Ectodermal cell (in vitro differentiated cells): ENCODE measurements around the gene DYNLT2.

ENCODE experiments used
- H3K27ac ChIP-seq: 2 replicates; pipeline ENCODE4 v1.7.0; 2013; ENCODE audit warnings: mild to moderate bottlenecking, low read depth, low read length; ENCODE audit not compliant: insufficient read depth, poor library complexity, severe bottlenecking
- H3K27me3 ChIP-seq: 2 replicates; pipeline ENCODE4 v1.7.0; 2013; ENCODE audit warnings: mild to moderate bottlenecking, low read length; ENCODE audit not compliant: insufficient read depth, control insufficient read depth, poor library complexity, severe bottlenecking
- H3K36me3 ChIP-seq: one replicate; pipeline ENCODE4 v1.7.0; 2013; ENCODE audit warnings: low read length; ENCODE audit not compliant: control insufficient read depth, insufficient read depth
- H3K4me1 ChIP-seq: one replicate; pipeline ENCODE4 v1.7.0; 2013; ENCODE audit warnings: low read length; ENCODE audit not compliant: control insufficient read depth, insufficient read depth
- H3K4me3 ChIP-seq: 2 replicates; pipeline ENCODE4 v1.7.0; 2013; ENCODE audit warnings: low read depth, low read length, control low read depth; ENCODE audit not compliant: insufficient read depth
- H3K9me3 ChIP-seq: 2 replicates; pipeline ENCODE4 v1.7.0; 2013; ENCODE audit warnings: mild to moderate bottlenecking, low read length, moderate library complexity; ENCODE audit not compliant: control insufficient read depth
- WGBS, 2 experiments: methylation state at CpG; one replicate each; pipeline ENCODE4 v1.1.7; 2013; ENCODE audit warnings: missing lambda C conversion rate in 2 of 2; 5-methylcytosine and 5-hydroxymethylcytosine counted together

DYNLT2 gene

GRCh38 chr6:169783401-169783800 is 32.0 kb upstream of the DYNLT2 start:
- Histone ChIP-seq H3K27ac (no peak overlapping the region), H3K9me3 (no peaks in the 10 kb centered on the region), H3K4me3 (no peak overlapping the region), H3K4me1 (no peaks in the 10 kb centered on the region), H3K27me3 (no peaks in the 10 kb centered on the region), H3K36me3 (no peaks in the 10 kb centered on the region)
- 91 to 95% methylated on average over 9 of the region's 9 CpGs for whole genome bisulfite sequencing, 2 experiments

- WGBS, 2 experiments, result 95 to 97% methylated on average over 8 of the region's 8 CpGs
- Histone ChIP-seq H3K27me3 (no peaks in the 10 kb centered on the region), H3K4me3 (no peak overlapping the region), H3K36me3 (no peaks in the 10 kb centered on the region), H3K27ac (no peak overlapping the region), H3K9me3 (no peaks in the 10 kb centered on the region), H3K4me1 (no peaks in the 10 kb centered on the region)
Measured at GRCh38 chr6:169782966-169783365, 31.6 kb upstream of the DYNLT2 start.

GRCh38 chr6:169780571-169781091 is 29.3 kb upstream of the DYNLT2 start:
- 95% methylated on average over 11 of the region's 11 CpGs for WGBS, 2 experiments
- H3K27me3 ChIP-seq, result no peaks in the 10 kb centered on the region
- H3K4me1 ChIP-seq, result no peaks in the 10 kb centered on the region
- no peaks in the 10 kb centered on the region for H3K36me3 ChIP-seq
- H3K9me3 ChIP-seq, result no peaks in the 10 kb centered on the region
- H3K27ac ChIP-seq, result no peak overlapping the region
- no peak overlapping the region for H3K4me3 ChIP-seq

- H3K27me3 ChIP-seq, result no peaks in the 10 kb centered on the region
- no peak overlapping the region for H3K4me3 ChIP-seq
- WGBS, 2 experiments, result 91% methylated on average over 5 of the region's 5 CpGs
- no peaks in the 10 kb centered on the region for H3K9me3 ChIP-seq
- H3K27ac ChIP-seq, result no peak overlapping the region
- no peaks in the 10 kb centered on the region for H3K36me3 ChIP-seq
- H3K4me1 ChIP-seq, result no peaks in the 10 kb centered on the region
Measured at GRCh38 chr6:169779896-169780295, 28.5 kb upstream of the DYNLT2 start.

- Histone ChIP-seq H3K36me3 (no peaks in the 10 kb centered on the region), H3K4me3 (no peak overlapping the region), H3K9me3 (no peaks in the 10 kb centered on the region), H3K27me3 (no peaks in the 10 kb centered on the region), H3K27ac (no peak overlapping the region), H3K4me1 (no peaks in the 10 kb centered on the region)
- WGBS, 2 experiments, result 90 to 99% methylated on average over 8 of the region's 8 CpGs
Measured at GRCh38 chr6:169779092-169779815, 27.9 kb upstream of the DYNLT2 start.

GRCh38 chr6:169778646-169779045 is 27.3 kb upstream of the DYNLT2 start:
- H3K27me3 ChIP-seq, result no peaks in the 10 kb centered on the region
- no peaks in the 10 kb centered on the region for H3K9me3 ChIP-seq
- no peaks in the 10 kb centered on the region for H3K36me3 ChIP-seq
- no peak overlapping the region for H3K27ac ChIP-seq
- 95 to 96% methylated on average over 12 of the region's 12 CpGs for WGBS, 2 experiments
- H3K4me1 ChIP-seq, result no peaks in the 10 kb centered on the region
- H3K4me3 ChIP-seq, result no peak overlapping the region

- H3K4me3 ChIP-seq, result no peak overlapping the region
- H3K36me3 ChIP-seq, result no peaks in the 10 kb centered on the region
- no peak overlapping the region for H3K27ac ChIP-seq
- H3K4me1 ChIP-seq, result no peaks in the 10 kb centered on the region
- 95 to 96% methylated on average over 12 of the region's 12 CpGs for WGBS, 2 experiments
- H3K9me3 ChIP-seq, result no peaks in the 10 kb centered on the region
- no peaks in the 10 kb centered on the region for H3K27me3 ChIP-seq
Measured at GRCh38 chr6:169777896-169778295, 26.5 kb upstream of the DYNLT2 start.

GRCh38 chr6:169776379-169776778 is 25.0 kb upstream of the DYNLT2 start:
- Histone ChIP-seq H3K36me3 (no peaks in the 10 kb centered on the region), H3K4me3 (no peak overlapping the region), H3K27me3 (no peaks in the 10 kb centered on the region), H3K4me1 (no peaks in the 10 kb centered on the region), H3K9me3 (no peaks in the 10 kb centered on the region), H3K27ac (no peak overlapping the region)
- 96% methylated on average over 13 of the region's 13 CpGs for WGBS, 2 experiments

- no peaks in the 10 kb centered on the region for H3K36me3 ChIP-seq
- H3K4me3 ChIP-seq, result no peak overlapping the region
- 94 to 95% methylated on average over 10 of the region's 10 CpGs for WGBS, 2 experiments
- H3K9me3 ChIP-seq, result no peaks in the 10 kb centered on the region
- H3K27me3 ChIP-seq, result no peaks in the 10 kb centered on the region
- no peaks in the 10 kb centered on the region for H3K4me1 ChIP-seq
- H3K27ac ChIP-seq, result no peak overlapping the region
Measured at GRCh38 chr6:169775321-169775720, 23.9 kb upstream of the DYNLT2 start.

GRCh38 chr6:169774347-169774746 is 23.0 kb upstream of the DYNLT2 start:
- no peaks in the 10 kb centered on the region for H3K4me1 ChIP-seq
- H3K36me3 ChIP-seq, result no peaks in the 10 kb centered on the region
- H3K4me3 ChIP-seq, result no peak overlapping the region
- no peaks in the 10 kb centered on the region for H3K27me3 ChIP-seq
- H3K27ac ChIP-seq, result no peak overlapping the region
- WGBS, 2 experiments, result 93 to 95% methylated on average over 9 of the region's 9 CpGs
- no peaks in the 10 kb centered on the region for H3K9me3 ChIP-seq
